ENCODE data around the gene HCFC1. TPM values are rescaled to one million over a fixed set of nuclear protein-coding genes. Genes with fewer than 3 reads are reported as not detected.

HCFC1 gene
- polyA plus RNA-seq, 3 donors = 31.7 to 37.5 (median 36.7) TPM

DNA sequence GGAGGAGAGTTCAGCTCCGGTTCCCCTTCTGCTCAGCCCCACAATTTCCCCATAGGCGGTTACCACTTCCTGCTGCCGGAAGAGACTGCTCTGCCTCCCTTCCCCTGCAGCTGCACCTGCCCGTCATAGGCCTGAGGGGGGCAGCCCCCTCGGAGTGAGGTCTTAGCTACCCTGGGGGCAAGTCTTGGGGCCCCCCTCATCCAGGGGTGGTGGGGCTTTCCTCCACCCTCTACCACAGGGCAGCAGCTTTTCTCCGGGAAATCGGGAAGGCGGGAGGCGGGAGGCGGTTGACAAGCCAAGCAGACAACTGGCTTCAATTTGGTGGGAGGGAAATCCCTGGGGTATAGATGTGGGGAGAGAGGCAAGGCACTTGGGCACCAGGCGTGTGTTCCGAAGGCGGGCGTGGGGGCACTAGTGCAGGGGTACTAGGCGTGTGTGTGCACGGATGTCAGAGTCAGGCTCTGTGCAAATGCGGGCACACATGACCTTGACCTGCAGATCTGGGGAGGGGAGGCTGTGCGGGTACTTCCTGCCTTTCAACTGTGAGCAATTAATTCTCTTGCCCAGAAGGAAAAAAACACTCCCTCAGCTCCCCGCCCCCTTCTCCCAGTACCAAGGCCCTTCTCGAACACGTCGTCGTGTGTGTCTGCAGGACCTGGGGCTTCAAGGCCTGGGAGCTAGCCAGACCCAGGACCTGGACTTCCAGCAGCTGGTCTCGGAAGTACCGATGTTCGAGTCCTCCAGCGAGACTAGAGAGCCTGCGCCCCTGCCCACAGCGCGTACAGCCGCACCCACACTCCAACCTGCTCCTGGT is 44.6 kb downstream of the HCFC1 start:
- DNase-seq (ENCODE audit: low read depth in 3 of 3, low spot score in 2 of 3) = no peak

- no peak for DNase-seq (ENCODE audit: low read depth in 3 of 3, low spot score in 2 of 3)
These were observed 45.1 kb downstream of the HCFC1 start for GRCh38 chrX:153926552-153926857.

DNA sequence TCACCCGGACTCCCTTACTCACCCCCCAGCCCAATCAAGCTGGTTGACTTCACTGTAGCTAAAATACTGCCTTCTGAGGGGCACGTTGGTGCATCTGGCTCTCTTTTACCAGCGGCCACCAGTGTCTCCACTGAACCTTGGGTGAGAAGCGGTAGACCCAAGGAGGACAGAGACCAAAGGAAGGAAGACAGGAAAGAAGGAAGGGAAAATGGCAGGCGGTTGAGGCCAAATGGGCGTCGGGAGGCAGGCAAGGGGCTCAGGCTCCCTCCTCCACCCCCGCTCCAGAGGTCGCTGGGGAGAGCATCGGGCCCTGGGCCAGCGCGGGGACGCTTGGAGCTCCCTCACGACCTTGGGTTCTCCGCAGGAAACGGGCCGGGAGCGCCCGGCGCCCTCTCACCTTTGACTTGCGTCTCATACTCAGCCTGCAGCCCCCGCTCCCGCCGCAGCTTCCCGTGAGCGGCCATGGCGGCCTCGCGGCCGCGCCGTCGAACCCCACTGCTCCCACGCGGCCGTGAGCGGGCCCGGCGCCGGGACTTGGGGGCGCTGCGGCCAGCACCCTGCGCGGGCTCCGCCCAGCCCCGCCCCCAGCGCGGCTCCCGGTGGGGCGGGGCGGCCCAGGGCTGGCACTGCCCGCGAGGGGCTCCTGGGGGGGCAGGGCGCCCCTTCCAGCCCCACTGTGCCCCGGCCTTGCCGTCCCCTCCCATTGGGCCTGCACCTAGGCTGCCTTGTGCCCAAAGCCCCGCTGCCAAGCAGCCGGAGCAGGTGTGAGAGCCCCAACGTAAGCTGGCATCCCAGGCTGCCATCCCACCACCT is 45.7 kb downstream of the HCFC1 start, which contains the start of gene ARHGAP4:
ARHGAP4 (minus strand) TSS at position 526 of the 813 bp plus-strand sequence; CDS start at position 464, 62 bp downstream.
- DNase-seq (ENCODE audit: low read depth in 3 of 3, low spot score in 2 of 3) = no peak

DNA sequence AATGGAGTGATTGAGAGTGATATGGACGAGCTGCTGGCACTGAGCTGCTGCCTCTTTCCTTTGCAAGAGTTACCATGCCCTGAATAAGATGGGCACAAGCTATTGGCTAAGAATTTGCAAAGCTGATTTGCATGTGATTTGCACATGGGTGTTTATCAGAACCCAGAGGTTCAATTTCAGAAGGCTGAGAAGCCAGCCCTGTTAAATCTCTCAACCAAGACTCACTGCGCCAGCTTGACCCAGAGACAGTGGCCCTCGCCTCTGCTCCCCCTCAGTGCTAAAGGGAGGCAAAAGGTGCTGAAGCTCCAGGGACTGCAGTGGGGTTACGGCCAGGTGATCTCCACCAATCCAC is 46.3 kb downstream of the HCFC1 start:
- DNase-seq (ENCODE audit: low read depth in 3 of 3, low spot score in 2 of 3) = no peak

GRCh38 chrX:153924149-153924861 is 47.3 kb downstream of the HCFC1 start:
- DNase-seq (ENCODE audit: low read depth in 3 of 3, low spot score in 2 of 3) = no peak

DNA sequence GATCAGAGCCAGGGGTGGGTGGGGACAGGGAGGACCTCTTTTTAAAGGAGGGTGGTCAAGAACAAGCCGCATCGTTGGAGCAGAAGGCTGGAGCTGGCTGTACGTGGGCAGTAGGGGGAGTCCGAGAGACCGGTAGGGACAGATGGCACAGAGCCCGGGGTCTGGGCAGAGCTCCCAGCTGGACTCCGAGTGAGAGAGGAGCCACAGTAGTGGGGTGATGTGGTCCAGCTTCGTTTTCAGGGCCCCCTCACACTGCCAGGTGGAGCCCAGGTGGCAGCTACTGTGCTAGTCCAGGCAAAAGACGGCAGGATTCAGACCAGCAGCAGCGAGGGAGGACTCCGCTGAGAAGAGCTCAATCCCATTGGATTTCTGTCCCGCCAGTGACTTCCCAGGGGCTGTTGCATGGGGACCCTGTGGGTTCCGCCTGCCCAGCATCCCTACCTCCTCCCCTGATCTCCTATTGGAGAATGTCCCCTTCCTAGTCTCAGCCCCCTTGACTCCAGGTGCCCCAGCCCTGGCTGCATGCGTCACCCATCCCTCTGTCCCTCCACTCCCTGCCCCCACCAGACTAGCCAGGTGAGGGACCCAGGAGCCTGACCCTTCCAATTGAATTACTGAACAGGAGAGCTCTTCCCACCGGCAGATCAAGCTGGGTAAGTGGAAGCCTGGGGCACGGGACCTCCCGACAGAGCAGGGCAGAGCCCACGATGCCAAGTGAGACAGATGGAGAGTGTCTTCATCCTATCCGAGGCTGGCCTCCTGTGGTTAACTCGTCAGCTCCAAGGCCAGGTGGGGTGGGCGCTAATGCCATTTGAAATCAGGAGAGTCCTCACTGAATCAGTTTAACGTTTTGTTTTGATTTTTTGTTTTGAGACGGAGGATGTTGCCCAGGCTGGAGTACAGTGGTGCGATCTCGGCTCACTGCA is 48.4 kb downstream of the HCFC1 start:
- no peak for DNase-seq (ENCODE audit: low read depth in 3 of 3, low spot score in 2 of 3)

- DNase-seq (ENCODE audit: low read depth in 3 of 3, low spot score in 2 of 3) = no peak
These were observed 49.8 kb downstream of the HCFC1 start for GRCh38 chrX:153921511-153922446.

DNA sequence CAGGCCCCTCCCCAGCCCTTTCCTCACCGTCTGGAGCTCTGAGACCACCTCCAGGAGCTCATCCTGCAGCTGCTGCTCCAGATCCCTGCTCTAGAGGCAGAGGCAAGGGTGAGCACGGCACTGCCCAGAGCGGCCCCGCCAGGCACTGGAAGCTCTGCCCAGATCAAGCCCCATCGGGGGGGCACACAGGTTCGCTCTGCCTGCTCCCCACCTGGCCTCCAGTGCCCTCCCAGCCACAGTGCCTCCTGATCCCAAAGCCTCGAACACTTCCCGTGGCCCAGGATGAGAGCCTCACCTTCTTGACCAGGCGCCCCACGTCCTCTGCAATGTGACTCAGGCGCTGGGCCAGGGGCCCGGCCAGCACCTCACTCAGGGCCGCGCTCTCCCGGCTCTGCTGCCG is 50.5 kb downstream of the HCFC1 start:
- DNase-seq (ENCODE audit: low read depth in 3 of 3, low spot score in 2 of 3) = no peak

DNA sequence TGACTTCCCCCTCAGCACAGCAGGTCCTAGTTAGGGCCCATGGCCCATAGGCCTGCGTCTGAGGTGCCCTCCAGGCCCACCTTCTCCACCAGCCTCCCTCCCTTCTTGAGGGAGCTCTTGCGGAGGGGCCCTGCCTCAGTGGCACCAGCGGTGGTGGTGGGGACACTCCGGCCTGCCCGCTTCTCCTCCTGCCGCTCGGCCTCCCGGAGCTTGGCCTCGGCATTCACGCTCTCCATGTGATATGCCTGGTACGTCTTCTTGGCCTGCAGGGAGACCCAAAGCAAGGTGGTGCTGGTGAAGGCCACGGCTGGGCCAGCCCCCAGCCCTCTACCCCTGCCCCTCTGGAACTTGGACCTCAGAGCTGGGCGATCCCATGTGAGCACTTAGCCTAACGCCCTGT is 51.1 kb downstream of the HCFC1 start:
- DNase-seq (ENCODE audit: low read depth in 3 of 3, low spot score in 2 of 3) = no peak

DNA sequence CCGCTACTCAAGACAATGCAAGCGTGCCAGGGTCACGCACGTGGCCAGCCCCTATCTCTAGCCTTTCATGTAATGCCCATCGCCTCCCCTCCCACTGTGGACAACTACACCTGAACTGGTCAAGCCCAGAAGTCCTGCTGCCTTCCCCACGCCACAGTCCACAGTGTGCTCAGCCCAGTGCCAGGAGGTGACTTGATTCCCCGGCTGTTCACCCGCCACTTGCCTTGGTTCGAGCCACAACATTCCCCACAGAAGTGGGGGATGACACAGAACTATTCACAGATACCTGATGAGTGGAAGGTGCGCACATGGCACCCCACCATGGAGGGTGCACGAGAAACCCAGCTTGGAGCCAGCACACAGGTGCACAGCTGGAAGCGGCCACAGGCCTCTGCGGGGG is 52.3 kb downstream of the HCFC1 start:
- no peak for DNase-seq (ENCODE audit: low read depth in 3 of 3, low spot score in 2 of 3)

- no peak for DNase-seq (ENCODE audit: low read depth in 3 of 3, low spot score in 2 of 3)
These were observed 53.7 kb downstream of the HCFC1 start for GRCh38 chrX:153917869-153918268.

GRCh38 chrX:153913701-153914100 is 57.9 kb downstream of the HCFC1 start:
- DNase-seq (ENCODE audit: low read depth in 3 of 3, low spot score in 2 of 3) = no peak

DNA sequence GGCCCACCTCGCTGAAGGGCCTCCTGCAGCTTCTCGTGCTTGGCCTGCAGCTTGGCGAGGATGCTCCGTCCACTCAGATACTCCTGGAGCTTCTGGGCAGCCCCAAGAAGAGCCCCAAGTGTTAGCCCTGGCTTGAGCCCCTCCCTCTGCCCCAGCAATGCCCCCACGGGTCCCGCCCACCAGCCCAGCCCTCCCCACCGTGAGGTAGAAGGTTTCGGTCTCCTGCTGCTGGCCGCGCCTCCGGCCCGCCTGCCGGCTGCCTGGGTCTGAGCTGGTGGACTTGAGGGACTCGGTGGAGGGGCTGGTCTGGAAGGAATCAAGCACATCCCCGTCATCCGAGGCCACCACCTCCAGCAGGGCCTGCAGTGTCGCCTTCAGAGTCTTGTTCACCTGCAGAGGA is 58.4 kb downstream of the HCFC1 start:
- no peak for DNase-seq (ENCODE audit: low read depth in 3 of 3, low spot score in 2 of 3)

- DNase-seq (ENCODE audit: low read depth in 3 of 3, low spot score in 2 of 3) = no peak
These were observed 59.8 kb downstream of the HCFC1 start for GRCh38 chrX:153911798-153912197.

DNA sequence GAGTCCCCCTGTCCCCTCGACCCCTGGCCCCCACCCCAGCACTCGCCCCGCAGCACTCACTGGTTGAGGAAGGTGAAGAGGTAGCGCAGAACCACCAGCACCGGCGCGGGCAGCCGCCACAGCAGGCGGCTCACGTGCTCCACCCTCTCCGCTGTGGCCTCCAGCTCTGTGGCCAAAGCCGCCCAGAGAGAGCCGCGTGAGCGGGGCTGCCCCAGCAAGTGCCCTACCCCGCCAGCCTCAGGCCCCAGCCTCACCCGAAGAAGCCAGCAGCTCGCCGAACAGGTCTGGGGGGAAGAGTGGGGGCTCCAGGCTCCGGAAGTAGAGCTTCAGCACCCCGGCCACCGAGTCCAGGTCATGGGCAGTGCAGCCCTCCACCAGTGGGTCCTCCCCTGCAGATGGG is 61.2 kb downstream of the HCFC1 start:
- DNase-seq (ENCODE audit: low read depth in 3 of 3, low spot score in 2 of 3) = no peak

DNA sequence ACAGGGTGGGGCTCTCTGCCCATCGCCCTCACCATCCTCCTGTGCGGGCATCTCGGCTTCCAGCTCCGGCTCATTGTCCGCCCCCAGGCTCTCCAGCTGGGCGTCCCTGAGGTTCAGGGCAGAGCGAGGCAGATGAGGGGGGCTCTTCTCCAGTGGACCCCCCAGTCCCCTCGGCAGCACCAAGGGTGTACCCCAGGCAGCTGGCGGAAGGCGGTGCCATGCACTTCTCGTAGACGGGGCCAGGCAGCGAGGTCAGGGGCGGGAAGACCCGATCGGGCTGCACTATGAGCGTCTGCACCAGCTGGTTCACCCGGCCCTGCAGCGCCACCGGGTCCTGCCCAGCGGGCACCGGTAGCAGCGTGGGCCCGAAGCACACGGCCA is 61.6 kb downstream of the HCFC1 start:
- no peak for DNase-seq (ENCODE audit: low read depth in 3 of 3, low spot score in 2 of 3)

DNA sequence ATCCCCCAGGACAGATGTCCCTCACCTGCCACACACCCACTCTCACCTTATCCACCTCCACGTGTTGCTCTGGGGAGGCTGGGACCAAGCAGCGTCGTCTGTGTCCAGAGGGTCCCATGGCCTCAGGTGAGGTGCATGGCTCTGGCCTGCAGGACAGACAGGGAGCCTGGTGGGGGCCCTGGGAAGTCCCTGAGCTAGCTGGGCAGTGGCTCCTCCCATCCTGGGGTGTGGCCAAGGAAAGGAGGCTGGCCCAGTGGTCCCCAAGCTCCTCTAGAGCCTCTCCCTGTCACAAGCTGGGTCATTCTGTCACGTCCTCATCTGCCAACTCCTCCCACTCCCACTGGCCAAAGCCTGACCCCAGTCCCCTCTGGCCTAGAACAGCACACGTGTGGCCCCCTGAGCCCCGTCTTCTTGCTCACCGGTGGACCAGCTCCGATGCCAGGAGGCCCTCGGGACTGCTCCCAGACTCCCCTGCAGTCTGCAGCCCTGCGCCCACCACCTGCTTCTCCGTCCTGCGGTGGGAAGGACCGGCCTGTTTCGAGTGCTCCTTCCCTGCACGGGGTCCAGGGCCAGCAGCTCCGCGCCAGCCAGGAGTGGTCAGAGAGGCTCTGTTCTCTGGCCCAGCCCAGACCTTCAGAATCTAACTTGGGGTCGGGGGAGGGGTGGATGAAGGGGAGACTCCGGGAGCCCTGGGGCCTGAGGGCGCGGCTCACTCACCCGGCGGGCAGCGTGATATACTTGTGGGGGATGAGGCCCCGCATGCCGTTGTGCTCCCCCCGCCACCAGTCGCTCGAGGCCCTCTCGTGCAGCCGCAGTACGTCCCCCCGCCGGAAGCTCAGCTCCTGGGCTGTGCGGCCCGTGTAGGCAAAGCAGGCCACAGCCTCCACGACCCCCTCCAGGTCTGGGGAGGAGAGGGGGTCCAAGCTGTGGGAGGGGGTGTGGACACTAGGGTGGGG is 62.3 kb downstream of the HCFC1 start:
- no peak for DNase-seq (ENCODE audit: low read depth in 3 of 3, low spot score in 2 of 3)

DNA sequence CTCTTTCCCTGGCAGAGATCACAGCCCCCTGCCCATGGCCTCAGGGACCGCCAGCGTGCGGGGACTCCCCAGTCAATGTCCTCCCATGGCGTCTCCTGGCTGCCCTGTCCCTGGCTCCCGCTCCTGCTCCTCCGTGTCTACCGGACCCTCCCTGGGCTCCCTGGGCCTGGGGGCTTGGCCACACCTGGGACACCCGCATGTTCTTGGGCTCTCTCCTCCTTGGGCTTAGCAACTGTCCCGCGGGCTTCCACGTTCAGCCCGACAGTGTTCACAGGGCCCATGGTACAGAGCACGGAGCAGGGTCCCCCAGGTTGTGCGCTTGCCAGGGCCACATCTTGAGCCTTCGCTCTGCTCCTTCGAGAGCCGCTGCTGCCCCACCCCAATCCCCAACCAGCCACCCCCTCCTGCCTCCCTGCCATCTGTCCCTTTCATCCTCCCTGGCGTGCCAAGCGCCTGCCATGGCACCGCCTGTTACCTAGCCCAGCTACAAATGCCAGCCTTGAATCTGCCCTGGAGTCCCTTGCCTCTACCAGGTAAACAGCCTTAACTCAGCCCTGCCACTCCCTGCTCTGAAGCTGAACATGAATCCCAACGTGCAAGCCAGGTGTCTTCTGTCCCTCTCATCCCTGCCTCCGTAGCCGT is 63.3 kb downstream of the HCFC1 start:
- no peak for DNase-seq (ENCODE audit: low read depth in 3 of 3, low spot score in 2 of 3)
